B cell (primary cell): Measurements from ENCODE around the gene CHTF8.

Experiments used
- CTCF ChIP-seq: fragments of 200-600 bp; IDR thresholded peaks from one replicate; pipeline ENCODE4 v1.8.0; 2022; ENCODE audit warnings: antibody characterized with exemption, mild to moderate bottlenecking
- EZH2 ChIP-seq: IDR thresholded peaks from 2 replicates; pipeline ENCODE4 v1.6.1; 2012; ENCODE audit warnings: borderline replicate concordance, low read depth, mild to moderate bottlenecking, moderate library complexity, low read length; ENCODE audit not compliant: insufficient read depth, poor library complexity, severe bottlenecking

GRCh38 chr16:69110406-69110805, 22.0 kb downstream of the CHTF8 start:
- TF ChIP-seq CTCF (no peak), EZH2 (no peak)
